B cell (primary cell): ENCODE results near the gene CSMD2. TPM values are rescaled to one million over a fixed set of nuclear protein-coding genes. Genes with fewer than 3 reads are reported as not detected.

Source experiments
- ATAC-seq: fragments of 200-7000 bp; cut with Tn5 transposase; one replicate; pipeline ENCODE4 v1.10.0; 2021; ENCODE audit warnings: low read depth, mild to moderate bottlenecking, moderate number of reproducible peaks, moderate library complexity
- CTCF ChIA-PET: fragments of 350-600 bp; sonication (Branson Sonifier 250); formaldehyde crosslinking; loops from one replicate; lab custom pipeline; 2021; ENCODE audit warnings: antibody characterized with exemption, inconsistent platforms; lab: Charles Lee
- POLR2A ChIA-PET: fragments of 350-600 bp; sonication (Branson Sonifier 250); formaldehyde crosslinking; loops from one replicate; lab custom pipeline; 2021; ENCODE audit warnings: antibody characterized with exemption; lab: Charles Lee
- DNase-seq: peaks from one replicate; pipeline ENCODE4 v3.0.0; 2013
- H2AFZ ChIP-seq: 2 replicates; pipeline ENCODE4 v1.6.1; 2012; ENCODE audit warnings: mild to moderate bottlenecking, low read depth, low read length; ENCODE audit not compliant: insufficient read depth, poor library complexity, severe bottlenecking
- H3K27ac ChIP-seq, 2 donors: 1 replicate in 1 of 2; 2 replicates in 1 of 2; pipeline ENCODE4 v1.5.1; 2012 to 2013; ENCODE audit warnings: low read length in 2 of 2, mild to moderate bottlenecking in 2 of 2, moderate library complexity in 1 of 2
- H3K27me3 ChIP-seq, 4 experiments: fragments of 200-600 bp in 1 of 4; sonication (generic) in 1 of 4; replicated peaks in 1 of 4; 1 replicate in 2 of 4; 2 replicates in 2 of 4; pipeline versions ENCODE4 v1.6.1 to v1.7.0; 2013 to 2016; ENCODE audit warnings: low read length in 3 of 4, mild to moderate bottlenecking in 2 of 4, mixed read lengths in 1 of 4, moderate library complexity in 1 of 4; ENCODE audit not compliant: insufficient read depth in 4 of 4, control insufficient read depth in 3 of 4; ENCODE audit errors: control extremely low read depth in 1 of 4
- H3K36me3 ChIP-seq, 2 experiments: replicated peaks in 1 of 2; 1 replicate in 1 of 2; 2 replicates in 1 of 2; pipeline versions ENCODE4 v1.6.1 to v1.7.1; 2013; ENCODE audit warnings: low read length in 1 of 2; ENCODE audit not compliant: insufficient read depth in 2 of 2, control insufficient read depth in 1 of 2; ENCODE audit errors: control extremely low read depth in 1 of 2, extremely low read depth in 1 of 2
- H3K4me1 ChIP-seq, 2 donors: fragments of 200-600 bp in 1 of 2; sonication (generic) in 1 of 2; 1 replicate in 1 of 2; 2 replicates in 1 of 2; pipeline versions ENCODE4 v1.5.1 to v1.6.1; 2013 to 2017; ENCODE audit warnings: low read length in 2 of 2; ENCODE audit not compliant: control insufficient read depth in 2 of 2, insufficient read depth in 2 of 2
- H3K4me2 ChIP-seq: replicated peaks from 2 replicates; pipeline ENCODE3; 2012; ENCODE audit warnings: mild to moderate bottlenecking, low read depth, low read length; ENCODE audit not compliant: poor library complexity, severe bottlenecking
- H3K4me3 ChIP-seq, 5 experiments: fragments of 200-600 bp in 1 of 5; sonication (generic) in 1 of 5; 1 replicate in 3 of 5; 2 replicates in 2 of 5; pipeline versions ENCODE4 v1.5.1 to v1.7.0; 2011 to 2016; ENCODE audit warnings: low read length in 4 of 5, mild to moderate bottlenecking in 4 of 5, low read depth in 2 of 5, control low read depth in 1 of 5, moderate library complexity in 1 of 5; ENCODE audit not compliant: insufficient read depth in 1 of 5; ENCODE audit errors: control extremely low read depth in 1 of 5, extremely low read depth in 1 of 5
- H3K79me2 ChIP-seq: fragments of 200-600 bp; sonication (generic); one replicate; pipeline ENCODE4 v1.6.0; 2016; ENCODE audit warnings: low read length; ENCODE audit not compliant: control insufficient read depth, insufficient read depth
- H3K9ac ChIP-seq: fragments of 200-600 bp; sonication (generic); 2 replicates; pipeline ENCODE4 v1.6.1; 2017; ENCODE audit warnings: mild to moderate bottlenecking, low read length, moderate library complexity
- H3K9me3 ChIP-seq, 3 donors: one replicate each; pipeline versions ENCODE4 v1.6.1 to v1.7.1; 2013; ENCODE audit warnings: low read length in 2 of 3; ENCODE audit not compliant: control insufficient read depth in 2 of 3, insufficient read depth in 1 of 3; ENCODE audit errors: control extremely low read depth in 1 of 3
- H4K20me1 ChIP-seq: 2 replicates; pipeline ENCODE4 v1.6.0; 2012; ENCODE audit warnings: mild to moderate bottlenecking, low read length; ENCODE audit not compliant: insufficient read depth, control insufficient read depth, poor library complexity, severe bottlenecking
- H3K27ac Mint-ChIP-seq: one replicate; pipeline ENCODE4 v1.8.0; 2021; ENCODE audit warnings: mixed read lengths
- H3K27me3 Mint-ChIP-seq: one replicate; pipeline ENCODE4 v1.8.0; 2021; ENCODE audit warnings: mixed read lengths
- H3K4me1 Mint-ChIP-seq: one replicate; pipeline ENCODE4 v1.8.0; 2021; ENCODE audit warnings: mixed read lengths
- H3K4me3 Mint-ChIP-seq: one replicate; pipeline ENCODE4 v1.8.0; 2021; ENCODE audit warnings: mixed read lengths
- H3K9me3 Mint-ChIP-seq: one replicate; pipeline ENCODE4 v1.8.0; 2022; ENCODE audit warnings: mixed read lengths; ENCODE audit not compliant: insufficient read depth
- EZH2 ChIP-seq: IDR thresholded peaks from 2 replicates; pipeline ENCODE4 v1.6.1; 2012; ENCODE audit warnings: borderline replicate concordance, low read depth, mild to moderate bottlenecking, moderate library complexity, low read length; ENCODE audit not compliant: insufficient read depth, poor library complexity, severe bottlenecking
- WGBS: methylation state at CpG from one replicate; pipeline ENCODE4 v1.1.5; 2013; ENCODE audit warnings: missing lambda C conversion rate; ENCODE audit not compliant: insufficient coverage; 5-methylcytosine and 5-hydroxymethylcytosine counted together
- intact Hi-C: fragments of 100-400 bp; cut with micrococcal nuclease; formaldehyde crosslinking; loops from one replicate; pipeline ENCODE4 v1.10.0; 2022
- polyA plus RNA-seq: library from polyadenylated mRNA; depleted of rRNA; stranded (reverse); fragments of >200 nt; gene quantifications from 2 replicates; pipeline ENCODE4 v1.2.3, GENCODE V29; 2012
- total RNA-seq, 2 donors: library from RNA; stranded (reverse); fragments of 120-200 nt in 1 of 2; gene quantifications; 1 replicate in 1 of 2; 2 replicates in 1 of 2; pipeline versions ENCODE4 v1.2.3 to v1.2.4, GENCODE V29; 2013 to 2022
- TF ChIP-seq, protein P1 (sequence below): fragments of 200-600 bp; IDR thresholded peaks from one replicate; pipeline ENCODE4 v1.8.0; 2022; ENCODE audit warnings: antibody characterized with exemption, mild to moderate bottlenecking

The CSMD2 gene
- total and polyA plus RNA-seq, 2 donors (not counting 1 experiment from before 2014, with no cell fraction given) = not detected

DNA sequence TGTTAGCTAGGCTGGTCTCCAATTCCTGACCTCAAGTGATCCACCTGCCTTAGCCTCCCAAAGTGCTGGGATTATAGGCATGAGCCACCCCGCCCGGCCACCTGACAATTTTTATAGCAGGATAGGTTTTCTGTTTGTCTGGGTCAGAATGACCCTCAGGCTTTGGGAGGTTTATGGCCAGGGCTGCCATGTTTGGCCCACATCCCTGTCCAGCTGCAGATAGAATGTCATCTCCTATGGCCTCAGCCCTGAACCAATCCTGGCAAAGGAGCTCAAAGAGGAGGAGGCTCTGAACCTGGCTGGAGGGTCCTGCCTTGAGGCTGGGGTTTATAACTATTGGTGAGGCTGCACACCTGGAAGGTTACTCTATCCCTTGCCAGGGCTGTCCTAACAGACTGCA lies 218.2 kb downstream of the CSMD2 start:
- Histone ChIP-seq H2AFZ (no peak overlapping the region), H3K27ac (no peak overlapping the region), H3K36me3 (no peaks in the 10 kb centered on the region), H3K4me3 (no peak overlapping the region), H3K9ac (no peak overlapping the region), H4K20me1 (no peaks in the 10 kb centered on the region), H3K4me2 (no peak overlapping the region), H3K4me1 (no peaks in the 10 kb centered on the region), H3K9me3 (peaks cover 0 to 3% (median 0%) of the 10 kb centered on the region in 3 donors), H3K27me3 (no peaks in the 10 kb centered on the region), H3K79me2 (no peaks in the 10 kb centered on the region)
- Mint-ChIP-seq H3K27ac (no peak overlapping the region), H3K4me3 (no peak overlapping the region), H3K4me1 (no peaks in the 10 kb centered on the region), H3K27me3 (peaks cover 5% of the 10 kb centered on the region), H3K9me3 (no peaks in the 10 kb centered on the region)
- intact Hi-C loops = no loop called here
- DNase-seq (no peak), ATAC-seq (no peak)
- no peak for TF ChIP-seq EZH2
- TF ChIP-seq, protein P1, sequence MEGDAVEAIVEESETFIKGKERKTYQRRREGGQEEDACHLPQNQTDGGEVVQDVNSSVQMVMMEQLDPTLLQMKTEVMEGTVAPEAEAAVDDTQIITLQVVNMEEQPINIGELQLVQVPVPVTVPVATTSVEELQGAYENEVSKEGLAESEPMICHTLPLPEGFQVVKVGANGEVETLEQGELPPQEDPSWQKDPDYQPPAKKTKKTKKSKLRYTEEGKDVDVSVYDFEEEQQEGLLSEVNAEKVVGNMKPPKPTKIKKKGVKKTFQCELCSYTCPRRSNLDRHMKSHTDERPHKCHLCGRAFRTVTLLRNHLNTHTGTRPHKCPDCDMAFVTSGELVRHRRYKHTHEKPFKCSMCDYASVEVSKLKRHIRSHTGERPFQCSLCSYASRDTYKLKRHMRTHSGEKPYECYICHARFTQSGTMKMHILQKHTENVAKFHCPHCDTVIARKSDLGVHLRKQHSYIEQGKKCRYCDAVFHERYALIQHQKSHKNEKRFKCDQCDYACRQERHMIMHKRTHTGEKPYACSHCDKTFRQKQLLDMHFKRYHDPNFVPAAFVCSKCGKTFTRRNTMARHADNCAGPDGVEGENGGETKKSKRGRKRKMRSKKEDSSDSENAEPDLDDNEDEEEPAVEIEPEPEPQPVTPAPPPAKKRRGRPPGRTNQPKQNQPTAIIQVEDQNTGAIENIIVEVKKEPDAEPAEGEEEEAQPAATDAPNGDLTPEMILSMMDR = no peak
- 100% methylated on average over 2 of the region's 2 CpGs for WGBS
- POLR2A ChIA-PET = no interaction called here
- CTCF ChIA-PET = no interaction called here

DNA sequence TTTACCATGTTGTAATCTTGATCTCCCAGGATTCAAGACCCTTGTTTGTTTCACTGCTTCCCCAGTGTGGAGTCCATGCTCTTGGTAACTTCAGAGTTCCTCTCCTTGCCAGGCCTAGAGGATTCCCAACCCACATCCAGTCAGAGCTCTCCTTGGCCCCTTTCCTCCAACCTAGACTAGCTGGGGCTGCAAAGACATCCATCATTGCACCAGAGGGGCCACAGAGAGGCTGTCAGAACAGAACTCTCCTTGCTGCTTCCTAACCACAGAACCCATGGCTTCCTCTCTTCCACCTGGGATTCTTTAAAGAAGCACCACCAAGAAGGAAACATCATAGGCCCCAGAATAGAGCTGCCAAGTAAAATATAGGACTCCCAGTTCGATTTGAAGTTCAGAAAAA lies 220.2 kb downstream of the CSMD2 start:
- no peaks in the 10 kb centered on the region for H3K9me3 Mint-ChIP-seq
- ChIA-PET POLR2A (no interaction called here), CTCF (no interaction called here)
- Histone ChIP-seq H3K27ac (no peak overlapping the region), H4K20me1 (no peaks in the 10 kb centered on the region), H3K79me2 (no peaks in the 10 kb centered on the region), H3K4me2 (no peak overlapping the region), H3K9ac (no peak overlapping the region), H3K36me3 (no peaks in the 10 kb centered on the region), H3K4me3 (no peak overlapping the region), H2AFZ (no peak overlapping the region), H3K27me3 (no peaks in the 10 kb centered on the region), H3K9me3 (no peaks in the 10 kb centered on the region), H3K4me1 (no peaks in the 10 kb centered on the region)
- no peak for DNase-seq
- no peak overlapping the region for H3K27ac Mint-ChIP-seq
- no peak overlapping the region for H3K4me3 Mint-ChIP-seq
- ATAC-seq = no peak
- peaks cover 5% of the 10 kb centered on the region for H3K27me3 Mint-ChIP-seq
- no peaks in the 10 kb centered on the region for H3K4me1 Mint-ChIP-seq
- no peak for TF ChIP-seq EZH2
- TF ChIP-seq, protein P1 = no peak
- WGBS = no CpG with 5 or more reads among the region's 1 CpG
- intact Hi-C loops = no loop called here
